MM.1S (cell line): ENCODE data around the gene ZDHHC8.
"Not testable (repeated sequence)": the region's sequence is repeated elsewhere in the genome, so short reads cannot be mapped to it uniquely, and the experiment has no call there.

ENCODE experiments used
- DNase-seq: peaks from one replicate; pipeline ENCODE4 v3.0.0-alpha.2; 2015
- H2AFZ ChIP-seq: fragments of 300-600 bp; sonication (generic); 2 replicates; pipeline ENCODE4 v1.6.0; 2016; ENCODE audit warnings: antibody characterized with exemption, low read length
- H3F3A ChIP-seq: fragments of 300-600 bp; sonication (generic); 2 replicates; pipeline ENCODE4 v1.6.1; 2016; ENCODE audit warnings: mild to moderate bottlenecking, antibody characterized with exemption, low read length, moderate library complexity, mixed read lengths; ENCODE audit not compliant: insufficient read depth
- H3K27ac ChIP-seq: fragments of 300-600 bp; sonication (generic); 2 replicates; pipeline ENCODE4 v1.5.1; 2016; ENCODE audit warnings: mild to moderate bottlenecking, low read length
- H3K27me3 ChIP-seq: fragments of 300-600 bp; sonication (generic); replicated peaks from 2 replicates; pipeline ENCODE4 v1.6.0; 2016; ENCODE audit warnings: low read length; ENCODE audit not compliant: insufficient read depth
- H3K36me3 ChIP-seq: fragments of 300-600 bp; sonication (generic); replicated peaks from 2 replicates; pipeline ENCODE4 v1.6.1; 2016; ENCODE audit warnings: mild to moderate bottlenecking, low read length, mixed read lengths; ENCODE audit not compliant: insufficient read depth
- H3K4me1 ChIP-seq: fragments of 300-600 bp; sonication (generic); 2 replicates; pipeline ENCODE4 v1.6.1; 2016; ENCODE audit warnings: low read length, mixed read lengths
- H3K4me2 ChIP-seq: fragments of 300-600 bp; sonication (generic); 2 replicates; pipeline ENCODE4 v1.6.0; 2016; ENCODE audit warnings: low read depth, low read length
- H3K4me3 ChIP-seq: fragments of 300-600 bp; sonication (generic); 2 replicates; pipeline ENCODE4 v1.5.1; 2016; ENCODE audit warnings: low read length, mixed read lengths
- H3K79me2 ChIP-seq: fragments of 300-600 bp; sonication (generic); 2 replicates; pipeline ENCODE4 v1.6.1; 2016; ENCODE audit warnings: mixed run types, low read length, mixed read lengths
- H3K9ac ChIP-seq: fragments of 300-600 bp; sonication (generic); 2 replicates; pipeline ENCODE4 v1.6.1; 2016; ENCODE audit warnings: low read length, mixed read lengths
- H3K9me2 ChIP-seq: fragments of 300-600 bp; sonication (generic); replicated peaks from 2 replicates; pipeline ENCODE4 v1.6.1; 2016; ENCODE audit warnings: mild to moderate bottlenecking, low read length, mixed read lengths; ENCODE audit not compliant: insufficient read depth
- H3K9me3 ChIP-seq: fragments of 300-600 bp; sonication (generic); replicated peaks from 2 replicates; pipeline ENCODE4 v1.6.1; 2016; ENCODE audit warnings: mild to moderate bottlenecking, low read length, mixed read lengths; ENCODE audit not compliant: insufficient read depth
- H4K20me1 ChIP-seq: fragments of 300-600 bp; sonication (generic); 2 replicates; pipeline ENCODE4 v1.6.1; 2016; ENCODE audit warnings: mild to moderate bottlenecking, low read length, moderate library complexity, mixed read lengths; ENCODE audit not compliant: insufficient read depth
- CTCF ChIP-seq: fragments of 300-600 bp; sonication (generic); IDR thresholded peaks from 2 replicates; pipeline ENCODE4 v1.5.1; 2016; ENCODE audit warnings: antibody characterized with exemption, low read length, mixed read lengths
- EZH2 ChIP-seq: fragments of 300-600 bp; sonication (generic); optimal IDR thresholded peaks from 2 replicates; pipeline ENCODE3; 2017; ENCODE audit warnings: low read depth, mild to moderate bottlenecking, antibody characterized with exemption, low read length, mixed read lengths
- EZH2phosphoT487 ChIP-seq: fragments of 300-600 bp; sonication (generic); IDR thresholded peaks from 2 replicates; pipeline ENCODE4 v1.6.1; 2018; ENCODE audit warnings: antibody characterized with exemption, low read length

Gene ZDHHC8

GRCh38 chr22:20158391-20159036, 26.9 kb downstream of the ZDHHC8 start:
- no peaks in the 10 kb centered on the region for H3F3A ChIP-seq
- peaks cover 71% of the 10 kb centered on the region for H3K27me3 ChIP-seq
- no peaks in the 10 kb centered on the region for H4K20me1 ChIP-seq
- no peak for TF ChIP-seq EZH2phosphoT487
- no peak for TF ChIP-seq EZH2
- no peak for TF ChIP-seq CTCF
- no peaks in the 10 kb centered on the region for H3K9me3 ChIP-seq
- no peaks in the 10 kb centered on the region for H3K4me1 ChIP-seq
- no peak for DNase-seq
- no peak overlapping the region for H3K4me3 ChIP-seq
- H3K27ac ChIP-seq = no peak overlapping the region
- H2AFZ ChIP-seq = no peak overlapping the region
- no peaks in the 10 kb centered on the region for H3K9me2 ChIP-seq
- H3K9ac ChIP-seq = no peak overlapping the region
- no peaks in the 10 kb centered on the region for H3K36me3 ChIP-seq
- no peak overlapping the region for H3K4me2 ChIP-seq
- no peaks in the 10 kb centered on the region for H3K79me2 ChIP-seq

GRCh38 chr22:20159076-20159475, 27.5 kb downstream of the ZDHHC8 start:
- no peaks in the 10 kb centered on the region for H3K4me1 ChIP-seq
- H3K27me3 ChIP-seq = peaks cover 66% of the 10 kb centered on the region
- no peaks in the 10 kb centered on the region for H4K20me1 ChIP-seq
- no peaks in the 10 kb centered on the region for H3K79me2 ChIP-seq
- H3K9me3 ChIP-seq = no peaks in the 10 kb centered on the region
- no peak overlapping the region for H3K27ac ChIP-seq
- no peak overlapping the region for H3K9ac ChIP-seq
- no peak overlapping the region for H3K4me3 ChIP-seq
- H2AFZ ChIP-seq = no peak overlapping the region
- TF ChIP-seq EZH2 = no peak
- no peak for TF ChIP-seq EZH2phosphoT487
- TF ChIP-seq CTCF = no peak
- no peaks in the 10 kb centered on the region for H3K9me2 ChIP-seq
- DNase-seq = no peak
- no peak overlapping the region for H3K4me2 ChIP-seq
- H3K36me3 ChIP-seq = no peaks in the 10 kb centered on the region
- H3F3A ChIP-seq = no peaks in the 10 kb centered on the region

- not testable (repeated sequence) for H3K4me3 ChIP-seq, H2AFZ ChIP-seq, DNase-seq, H3K4me2 ChIP-seq, H3K36me3 ChIP-seq, H3F3A ChIP-seq, H3K27ac ChIP-seq, H3K9me2 ChIP-seq, H3K79me2 ChIP-seq, H3K9ac ChIP-seq, H3K4me1 ChIP-seq, H3K9me3 ChIP-seq, H4K20me1 ChIP-seq
- H3K27me3 ChIP-seq = peaks cover 61% of the 10 kb centered on the region
These were observed 27.9 kb downstream of the ZDHHC8 start for GRCh38 chr22:20159531-20159930.

GRCh38 chr22:20160041-20160440, 28.4 kb downstream of the ZDHHC8 start:
- H3K9ac ChIP-seq = no peak overlapping the region
- no peaks in the 10 kb centered on the region for H3K9me2 ChIP-seq
- no peak overlapping the region for H2AFZ ChIP-seq
- no peaks in the 10 kb centered on the region for H3F3A ChIP-seq
- no peak for DNase-seq
- no peaks in the 10 kb centered on the region for H3K79me2 ChIP-seq
- no peaks in the 10 kb centered on the region for H4K20me1 ChIP-seq
- no peaks in the 10 kb centered on the region for H3K36me3 ChIP-seq
- H3K4me3 ChIP-seq = no peak overlapping the region
- no peak overlapping the region for H3K4me2 ChIP-seq
- peaks cover 59% of the 10 kb centered on the region for H3K27me3 ChIP-seq
- no peaks in the 10 kb centered on the region for H3K4me1 ChIP-seq
- no peak for TF ChIP-seq EZH2
- TF ChIP-seq CTCF = no peak
- no peak for TF ChIP-seq EZH2phosphoT487
- H3K9me3 ChIP-seq = no peaks in the 10 kb centered on the region
- no peak overlapping the region for H3K27ac ChIP-seq
